H1 (cell line): ENCODE results near the gene CUEDC1. TPM values are rescaled to one million over a fixed set of nuclear protein-coding genes. Genes with fewer than 3 reads are reported as not detected.

Experiments
- CTCF ChIA-PET: fragments of 300-600 bp; sonication (Branson Sonifier 250); formaldehyde crosslinking; loops from one replicate; lab custom pipeline; 2021; ENCODE audit not compliant: partially characterized antibody; lab: Charles Lee
- POLR2A ChIA-PET: fragments of 300-600 bp; sonication (Branson Sonifier 250); formaldehyde crosslinking; loops from one replicate; lab custom pipeline; 2021; ENCODE audit warnings: inconsistent platforms; ENCODE audit not compliant: partially characterized antibody; lab: Charles Lee
- DNase-seq, 2 experiments: peaks; one replicate each; pipeline versions ENCODE4 v3.0.0 to v3.0.0-alpha.2; 2010 to 2022; ENCODE audit warnings: low spot score in 2 of 2, low read depth in 1 of 2, mixed read lengths in 1 of 2
- FAIRE-seq: peaks from 2 replicates; lab custom pipeline; 2011; peaks lifted over from hg19 to GRCh38; lab: Jason Lieb, UNC
- H2AFZ ChIP-seq: 2 replicates; pipeline ENCODE4 v1.8.1; 2012; ENCODE audit warnings: low read length, inconsistent platforms
- H2AK5ac ChIP-seq: 2 replicates; pipeline ENCODE4 v1.6.1; 2013; ENCODE audit warnings: low read depth, low read length
- H2BK120ac ChIP-seq: replicated peaks from 2 replicates; pipeline ENCODE3; 2013; ENCODE audit warnings: low read depth, low read length, inconsistent platforms
- H2BK12ac ChIP-seq: 2 replicates; pipeline ENCODE4 v1.6.1; 2013; ENCODE audit warnings: low read depth, low read length
- H2BK15ac ChIP-seq: 2 replicates; pipeline ENCODE4 v1.6.1; 2013; ENCODE audit warnings: low read length
- H2BK20ac ChIP-seq: 2 replicates; pipeline ENCODE4 v1.6.1; 2013; ENCODE audit warnings: low read length
- H2BK5ac ChIP-seq: 2 replicates; pipeline ENCODE4 v1.6.1; 2013; ENCODE audit warnings: low read depth, low read length
- H3K14ac ChIP-seq: 2 replicates; pipeline ENCODE4 v1.6.1; 2013; ENCODE audit warnings: inconsistent platforms; ENCODE audit not compliant: insufficient read length
- H3K18ac ChIP-seq: 2 replicates; pipeline ENCODE4 v1.6.1; 2013; ENCODE audit warnings: low read length; ENCODE audit errors: extremely low read depth
- H3K23ac ChIP-seq: 2 replicates; pipeline ENCODE4 v1.6.1; 2013; ENCODE audit warnings: inconsistent platforms; ENCODE audit not compliant: insufficient read length
- H3K23me2 ChIP-seq: 2 replicates; pipeline ENCODE4 v1.6.1; 2013; ENCODE audit warnings: low read depth, low read length
- H3K27ac ChIP-seq: 2 replicates; pipeline ENCODE4 v1.6.1; 2011; ENCODE audit warnings: low read depth, low read length, inconsistent platforms
- H3K27me3 ChIP-seq, 4 experiments: replicated peaks in 1 of 4; 1 replicate in 1 of 4; 2 replicates in 3 of 4; pipeline versions ENCODE4 v1.6.1 to v1.8.1; 2011 to 2013; ENCODE audit warnings: low read length in 3 of 4, mild to moderate bottlenecking in 3 of 4, inconsistent platforms in 2 of 4, mixed read lengths in 2 of 4, moderate library complexity in 1 of 4; ENCODE audit not compliant: control insufficient read depth in 3 of 4, insufficient read depth in 3 of 4; ENCODE audit errors: extremely low read depth in 1 of 4
- H3K36me3 ChIP-seq, 4 experiments: 2 replicates each; pipeline versions ENCODE4 v1.6.1 to v1.8.1; 2011 to 2013; ENCODE audit warnings: mild to moderate bottlenecking in 4 of 4, low read length in 3 of 4, moderate library complexity in 2 of 4, control low read depth in 1 of 4, inconsistent platforms in 1 of 4; ENCODE audit not compliant: insufficient read depth in 4 of 4, control insufficient read depth in 2 of 4
- H3K4ac ChIP-seq: replicated peaks from 2 replicates; pipeline ENCODE3; 2013; ENCODE audit warnings: low read length, low read depth, mixed read lengths, inconsistent platforms; ENCODE audit not compliant: insufficient read length
- H3K4me1 ChIP-seq, 4 experiments: replicated peaks in 1 of 4; 1 replicate in 1 of 4; 2 replicates in 3 of 4; pipeline versions ENCODE4 v1.6.1 to v1.8.1; 2011 to 2013; ENCODE audit warnings: low read length in 3 of 4, inconsistent platforms in 2 of 4, mixed read lengths in 1 of 4; ENCODE audit not compliant: insufficient read depth in 4 of 4, control insufficient read depth in 3 of 4
- H3K4me2 ChIP-seq, 2 experiments: 2 replicates each; pipeline versions ENCODE4 v1.6.1 to v1.8.1; 2011 to 2013; ENCODE audit warnings: low read depth in 2 of 2, low read length in 2 of 2, control low read depth in 1 of 2, inconsistent platforms in 1 of 2, mild to moderate bottlenecking in 1 of 2; ENCODE audit not compliant: insufficient read depth in 1 of 2
- H3K4me3 ChIP-seq, 4 experiments: fragments of 200-600, 300-600 bp in 1 of 4; sonication (generic), shearing (Covaris generic), sonication (Bioruptor Twin) in 1 of 4; 2 replicates each; pipeline versions ENCODE4 v1.5.1 to v1.8.1; 2011 to 2016; ENCODE audit warnings: low read length in 4 of 4, low read depth in 3 of 4, control low read depth in 2 of 4, inconsistent platforms in 2 of 4, mild to moderate bottlenecking in 2 of 4, mixed read lengths in 1 of 4, moderate library complexity in 1 of 4; ENCODE audit not compliant: insufficient read depth in 2 of 4; ENCODE audit errors: extremely low read depth in 1 of 4
- H3K56ac ChIP-seq: replicated peaks from 2 replicates; pipeline ENCODE3; 2013; ENCODE audit warnings: low read depth, mild to moderate bottlenecking, mixed read lengths, low read length, inconsistent platforms; ENCODE audit not compliant: insufficient read length
- H3K79me1 ChIP-seq: 2 replicates; pipeline ENCODE4 v1.6.1; 2013; ENCODE audit warnings: low read depth, low read length, control low read depth
- H3K79me2 ChIP-seq, 2 experiments: 2 replicates each; pipeline versions ENCODE4 v1.6.1 to v1.8.1; 2012 to 2013; ENCODE audit warnings: low read length in 2 of 2, mild to moderate bottlenecking in 2 of 2, inconsistent platforms in 1 of 2; ENCODE audit not compliant: insufficient read depth in 2 of 2, control insufficient read depth in 1 of 2
- H3K9ac ChIP-seq, 4 experiments: replicated peaks in 1 of 4; 1 replicate in 1 of 4; 2 replicates in 3 of 4; pipeline versions ENCODE4 v1.6.1 to v1.8.1; 2011 to 2013; ENCODE audit warnings: low read depth in 3 of 4, low read length in 3 of 4, control low read depth in 2 of 4, mild to moderate bottlenecking in 2 of 4, moderate library complexity in 2 of 4, inconsistent platforms in 1 of 4; ENCODE audit errors: extremely low read depth in 1 of 4
- H3K9me3 ChIP-seq, 2 experiments: 2 replicates each; pipeline versions ENCODE4 v1.6.1 to v1.8.1; 2012 to 2013; ENCODE audit warnings: mild to moderate bottlenecking in 2 of 2, moderate library complexity in 2 of 2, control low read depth in 1 of 2, inconsistent platforms in 1 of 2, low read depth in 1 of 2, low read length in 1 of 2, mixed read lengths in 1 of 2; ENCODE audit not compliant: insufficient read depth in 2 of 2
- H4K20me1 ChIP-seq, 2 experiments: replicated peaks in 1 of 2; 2 replicates each; pipeline versions ENCODE3 to v1.8.1; 2011 to 2013; ENCODE audit warnings: inconsistent platforms in 2 of 2, low read length in 2 of 2, mild to moderate bottlenecking in 1 of 2; ENCODE audit not compliant: insufficient read depth in 2 of 2, control insufficient read depth in 1 of 2
- H4K5ac ChIP-seq: 2 replicates; pipeline ENCODE4 v1.6.1; 2013; ENCODE audit warnings: low read length, low read depth, mixed read lengths, inconsistent platforms; ENCODE audit not compliant: insufficient read length
- H4K8ac ChIP-seq: 2 replicates; pipeline ENCODE4 v1.8.0; 2013; ENCODE audit warnings: mild to moderate bottlenecking, moderate library complexity, low read length, inconsistent platforms; ENCODE audit not compliant: insufficient read depth; ENCODE audit errors: extremely low read depth
- H4K91ac ChIP-seq: replicated peaks from 2 replicates; pipeline ENCODE3; 2013; ENCODE audit warnings: low read length, mixed read lengths, inconsistent platforms; ENCODE audit not compliant: insufficient read length
- SAP30 ChIP-seq: fragments of 300-600 bp; sonication (generic); IDR thresholded peaks from 2 replicates; pipeline ENCODE4 v1.7.1; 2012; ENCODE audit warnings: low read length, moderate library complexity, mild to moderate bottlenecking, inconsistent platforms; ENCODE audit not compliant: insufficient read depth, insufficient replicate concordance
- SIN3A ChIP-seq, 2 experiments: IDR thresholded peaks in 1 of 2; conservative IDR thresholded peaks in 1 of 2; 2 replicates each; pipeline ENCODE4 v1.6.1; 2011 to 2012; ENCODE audit warnings: low read length in 2 of 2, improper control_type of control experiment in 1 of 2, low read depth in 1 of 2, mild to moderate bottlenecking in 1 of 2
- USF2 ChIP-seq: IDR thresholded peaks from 2 replicates; pipeline ENCODE4 v1.6.1; 2011; ENCODE audit warnings: low read length, improper control_type of control experiment
- ZNF274 ChIP-seq: IDR thresholded peaks from 2 replicates; pipeline ENCODE4 v1.7.0; 2012; ENCODE audit warnings: low read length, borderline replicate concordance; ENCODE audit errors: extremely low read depth
- WGBS, 2 experiments: shearing (Covaris generic) in 1 of 2; methylation state at CpG; one replicate each; pipeline versions ENCODE4 v1.1.6 to v1.1.7; 2013 to 2015; ENCODE audit warnings: low lambda C conversion rate in 2 of 2, mixed read lengths in 2 of 2, inconsistent platforms in 1 of 2, low coverage in 1 of 2, missing lambda C conversion rate in 1 of 2; ENCODE audit not compliant: insufficient replicate concordance in 2 of 2, insufficient coverage in 1 of 2, insufficient read length in 1 of 2; ENCODE audit errors: extremely low coverage in 1 of 2, missing lambda C conversion rate in 1 of 2; 5-methylcytosine and 5-hydroxymethylcytosine counted together
- long read RNA-seq, 2 experiments: library from RNA in 1 of 2; library from capped mRNA in 1 of 2; stranded (forward); transcript quantifications; one replicate each; pipeline ENCODE4 v2.0.0, GENCODE V29; 2021; ENCODE audit warnings: inconsistent platforms in 1 of 2
- polyA minus RNA-seq, 3 experiments: library from RNA; depleted of rRNA, polyadenylated mRNA; stranded (reverse); fragments of >200 nt; gene quantifications; 1 replicate in 2 of 3; 2 replicates in 1 of 3; pipeline ENCODE4 v1.2.3, GENCODE V29; 2011
- polyA plus RNA-seq, 7 experiments: library from polyadenylated mRNA; depleted of rRNA in 3 of 7; stranded (reverse) in 5 of 7; unstranded in 2 of 7; fragments of >200 nt in 5 of 7; fragments of 200-250 nt in 2 of 7; gene quantifications; 1 replicate in 5 of 7; 2 replicates in 1 of 7; 4 replicates in 1 of 7; pipeline versions ENCODE4 v1.2.1 to v1.2.3, GENCODE V29; 2011 to 2013; ENCODE audit warnings: missing spikeins in 2 of 7, mixed read lengths in 2 of 7
- total RNA-seq: library from RNA; stranded (reverse); fragmentation: NEBNext Ultra II Directional; extraction: Animal tissue kit (Norgen Biotek cat#: 25700); gene quantifications from 2 replicates; pipeline ENCODE4 v1.2.1, GENCODE V29; 2021

CUEDC1 gene
- total RNA-seq (7.8 and 10.7 TPM in 2 replicates), polyA plus RNA-seq (2011; rRNA removed) (4.0 and 6.7 TPM in 2 replicates), polyA minus RNA-seq (2011; rRNA and poly(A)+ RNA removed) (4.1 and 5.1 TPM in 2 replicates)
- 5.2 TPM for polyA plus RNA-seq (2011; cell fraction: cytosol; rRNA removed)
- 12.0 TPM for polyA plus RNA-seq (2011; cell fraction: nucleus; rRNA removed)
- 3.4 to 9.6 TPM (median 7.3 TPM) in 4 replicates for polyA plus RNA-seq (2012, experiment 1 of 2)
- polyA plus RNA-seq (2012, experiment 2 of 2) = 4.9 TPM
- 5.8 TPM for polyA plus RNA-seq (2013, experiment 1 of 2)
- polyA plus RNA-seq (2013, experiment 2 of 2) = 5.8 TPM
- polyA minus RNA-seq (2011; cell fraction: cytosol; rRNA and poly(A)+ RNA removed) = 2.2 TPM
- polyA minus RNA-seq (2011; cell fraction: nucleus; rRNA and poly(A)+ RNA removed) = 4.1 TPM
- long read RNA-seq, experiment 1, partial matches to known transcripts = 1 of 3 reads
- long read RNA-seq, experiment 1, other reads (novel, unspliced or antisense) = 2 of 3 reads
- long read RNA-seq, experiment 2, partial matches to known transcripts = 1 of 1 reads
- long read RNA-seq, experiment 2, other reads (novel, unspliced or antisense) = 0 of 1 reads

DNA sequence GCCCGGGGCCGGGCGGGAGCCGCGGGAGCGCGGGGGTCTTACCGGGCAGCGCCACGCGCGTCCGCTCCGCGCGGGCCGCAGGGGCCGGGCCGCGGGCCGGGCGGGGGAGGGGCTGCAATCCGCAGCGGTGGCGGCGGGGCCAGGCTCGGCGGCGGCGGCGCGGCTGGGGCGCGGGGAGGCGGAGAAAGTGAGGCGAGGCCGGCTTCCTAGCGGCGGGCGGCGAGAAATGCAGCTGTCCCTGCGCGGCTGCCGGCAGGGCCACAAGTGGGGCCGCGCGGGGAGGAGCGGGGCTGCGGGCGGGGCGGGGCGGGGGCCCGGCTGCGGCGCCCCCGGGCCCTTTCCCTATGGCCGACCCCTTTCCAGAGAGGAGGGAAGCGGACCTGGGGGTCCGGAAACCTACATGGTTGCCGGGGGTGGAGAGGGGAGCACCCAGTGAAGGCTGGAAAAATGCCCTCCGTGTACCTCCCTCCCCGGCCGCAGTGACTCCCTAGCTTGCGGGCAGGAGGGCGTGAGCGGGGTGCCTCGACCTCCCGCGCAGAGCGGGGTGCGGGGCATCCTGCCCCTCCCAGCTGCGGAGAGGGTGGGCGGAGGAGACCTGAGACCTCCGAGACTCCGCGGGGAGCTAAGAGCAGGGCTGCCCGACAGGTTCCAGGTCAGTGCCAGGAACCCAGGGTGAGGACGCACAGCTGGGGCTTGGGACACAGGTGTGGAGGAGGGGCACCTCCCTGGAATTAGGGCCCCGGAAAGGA lies at the start of gene CUEDC1:
Gene CUEDC1 (minus strand): TSS at position 230 of the 749 bp plus-strand sequence. CDS start 69,848 bp downstream, outside the sequence.
- Histone ChIP-seq H3K23ac (no peak within 1 kb of the TSS), H3K79me2 (no peaks in the 10 kb centered on the region), H3K9me3 (no peaks in the 10 kb centered on the region), H4K8ac (peak within 1 kb of the TSS; percentile 64; the same call in 1 of the 2 replicates), H2AK5ac (no peak within 1 kb of the TSS; the same call in 1 of the 2 replicates), H4K20me1 (no peaks in the 10 kb centered on the region), H4K91ac (no peak within 1 kb of the TSS), H2BK15ac (peak within 1 kb of the TSS; percentile 88; the same call in 1 of the 2 replicates), H3K27me3 (peaks cover 0 to 30% (median 20%) of the 10 kb centered on the region in 4 experiments; a peak in 6 of 7 replicates), H3K4me3 (peak within 1 kb of the TSS; percentile 32 to 86 (median 66)), H3K4ac (peak within 1 kb of the TSS; percentile 58), H3K9ac (peak within 1 kb of the TSS in 1 of 4 experiments; percentile 73; a peak in 2 of 7 replicates), H3K14ac (no peak within 1 kb of the TSS), H3K79me1 (no peaks in the 10 kb centered on the region), H3K36me3 (no peaks in the 10 kb centered on the region), H2BK12ac (peak within 1 kb of the TSS; percentile 90; the same call in 1 of the 2 replicates), H2BK120ac (no peak within 1 kb of the TSS), H3K4me1 (peaks cover 12 to 23% (median 14%) of the 10 kb centered on the region in 4 experiments), H3K4me2 (peak within 1 kb of the TSS; percentile 79 to 97), H2BK20ac (no peak within 1 kb of the TSS), H3K23me2 (peaks cover 8% of the 10 kb centered on the region; the same call in 1 of the 2 replicates), H4K5ac (no peak within 1 kb of the TSS), H3K18ac (peak within 1 kb of the TSS; percentile 68), H2AFZ (no peak within 1 kb of the TSS), H2BK5ac (peak within 1 kb of the TSS; percentile 78; the same call in 1 of the 2 replicates), H3K56ac (peak within 1 kb of the TSS; percentile 27), H3K27ac (no peak within 1 kb of the TSS)
- whole genome bisulfite sequencing, 2 experiments = 2% methylated on average over 24 of the region's 79 CpGs; no CpG with 5 or more reads in 1 of the 2 experiments
- FAIRE-seq (no peak), DNase-seq (peak in 1 of 2 experiments; percentile 82)
- ChIA-PET CTCF (interaction anchor here (0.7 to 13.5 kb wide), 32 partner anchors 8 to 203 kb away, joined by 3 to 162 read pairs (median 6); no protein-coding TSS in a partner anchor), POLR2A (interaction anchor here (0.7 to 3.6 kb wide), 18 partner anchors 14 to 98 kb away, joined by 3 to 18 read pairs (median 4); partner anchors contain the start of gene SRSF1)
- TF ChIP-seq SIN3A (conservative IDR thresholded peaks at IDR 0.05 in 1 of 2, IDR thresholded peaks at IDR 0.05 in 1 of 2; ENCODE audit: low read depth in 1 of 2, low read length in 2 of 2) (no peak), SAP30 (no peak), ZNF274 (no peak), USF2 (no peak)
